Spleen (tissue), 11 donors: ENCODE measurements around the gene KRTAP16-1. TPM values are rescaled to one million over a fixed set of nuclear protein-coding genes. Genes with fewer than 3 reads are reported as not detected.

Experiments used
- DNase-seq: peaks from one replicate; pipeline ENCODE4 v3.0.0-alpha.2; 2020
- H3K27ac ChIP-seq, 8 donors: fragments of 200-600 bp; sonication (generic) in 7 of 8; 1 replicate in 4 of 8; 2 replicates in 4 of 8; pipeline versions ENCODE4 v1.5.0 to v1.8.0; 2016 to 2021; ENCODE audit warnings: inconsistent platforms in 4 of 8, mild to moderate bottlenecking in 4 of 8, moderate library complexity in 1 of 8
- H3K27me3 ChIP-seq, 7 donors: fragments of 200-600 bp; sonication (generic) in 6 of 7; replicated peaks in 1 of 7; 1 replicate in 4 of 7; 2 replicates in 3 of 7; pipeline versions ENCODE4 v1.5.0 to v1.8.0; 2016 to 2021; ENCODE audit warnings: inconsistent platforms in 3 of 7, mild to moderate bottlenecking in 1 of 7
- H3K36me3 ChIP-seq, 6 donors: fragments of 200-600 bp; sonication (generic) in 5 of 6; 1 replicate in 4 of 6; 2 replicates in 2 of 6; pipeline versions ENCODE4 v1.5.0 to v1.8.0; 2016 to 2021; ENCODE audit warnings: inconsistent platforms in 2 of 6
- H3K4me1 ChIP-seq, 6 donors: fragments of 200-600 bp; sonication (generic) in 5 of 6; 1 replicate in 3 of 6; 2 replicates in 3 of 6; pipeline versions ENCODE4 v1.5.0 to v1.8.0; 2016 to 2021; ENCODE audit warnings: inconsistent platforms in 3 of 6
- H3K4me3 ChIP-seq, 8 donors: fragments of 200-600 bp; sonication (generic) in 7 of 8; 1 replicate in 4 of 8; 2 replicates in 4 of 8; pipeline versions ENCODE4 v1.5.0 to v1.8.0; 2016 to 2021; ENCODE audit warnings: inconsistent platforms in 4 of 8, mild to moderate bottlenecking in 4 of 8, moderate library complexity in 2 of 8
- H3K9me3 ChIP-seq, 8 donors: fragments of 200-600 bp; sonication (generic) in 7 of 8; 1 replicate in 4 of 8; 2 replicates in 4 of 8; pipeline versions ENCODE4 v1.5.0 to v1.8.0; 2016 to 2021; ENCODE audit warnings: inconsistent platforms in 4 of 8
- CTCF ChIP-seq, 11 experiments: fragments of 200-600 bp in 7 of 11; fragments of 450-650 bp in 4 of 11; sonication (generic) in 4 of 11; IDR thresholded peaks in 8 of 11; conservative IDR thresholded peaks in 3 of 11; 1 replicate in 7 of 11; 2 replicates in 4 of 11; pipeline versions ENCODE4 v1.4.0 to v1.8.0; 2016 to 2021; ENCODE audit warnings: antibody characterized with exemption in 11 of 11, inconsistent platforms in 4 of 11, mild to moderate bottlenecking in 1 of 11
- POLR2A ChIP-seq, 3 donors: fragments of 450-650 bp; IDR thresholded peaks; one replicate each; pipeline ENCODE4 v1.5.1; 2017; ENCODE audit warnings: antibody characterized with exemption in 3 of 3, mild to moderate bottlenecking in 1 of 3
- POLR2AphosphoS5 ChIP-seq, 3 donors: sonication (generic); formaldehyde crosslinking; IDR thresholded peaks; one replicate each; pipeline ENCODE4 v1.5.1; 2017; ENCODE audit warnings: antibody characterized with exemption in 3 of 3
- WGBS, 5 donors: extraction: QIAGEN DNeasy Blood & Tissue Kit in 3 of 5; methylation state at CpG; one replicate each; pipeline versions ENCODE4 v1.1.5 to v1.1.7; 2013 to 2018; 5-methylcytosine and 5-hydroxymethylcytosine counted together
- intact Hi-C: fragments of 100-400 bp; cut with DNase I; formaldehyde crosslinking; loops from one replicate; pipeline ENCODE4 v1.15.0; 2023; ENCODE audit warnings: low total_unique reads
- polyA plus RNA-seq, 3 donors: library from polyadenylated mRNA; stranded (reverse); fragments of 200-250 nt; gene quantifications; one replicate each; pipeline ENCODE4 v1.2.1, GENCODE V29; 2013
- total RNA-seq, 7 donors: library from RNA; depleted of rRNA in 3 of 7; stranded (reverse); fragments of >200 nt in 3 of 7; fragmentation: NEBNext Ultra II Directional in 4 of 7; extraction: Animal tissue kit (Norgen Biotek cat#: 25700) in 4 of 7; gene quantifications; one replicate each; pipeline versions ENCODE4 v1.1.0 to v1.2.1, GENCODE V29; 2016 to 2021
- donor health status: healthy with polysubstance abuse.
- donor health status: DM: no; HTN: no; CAD: no; lungs with moderate emphysema.
- donor health status: DM: no; HTN: no; CAD: no.
- donor health status: Bipolar disorder and iron deficiency.
- donor health status: healthy.
- donor health status: DM: no; HTN: no; CAD: no.
- donor health status: DM: yes; HTN: yes; CAD: no.

The KRTAP16-1 gene
- total and polyA plus RNA-seq, 10 donors, result not detected

- Histone ChIP-seq H3K27me3 (no peaks in the 10 kb centered on the region), H3K4me3 (no peak overlapping the region), H3K9me3 (no peaks in the 10 kb centered on the region), H3K4me1 (peaks cover 0 to 16% (median 9%) of the 10 kb centered on the region in 6 donors), H3K27ac (no peak overlapping the region), H3K36me3 (no peaks in the 10 kb centered on the region)
- intact Hi-C loops, result no loop called here
- TF ChIP-seq CTCF (IDR thresholded peaks at IDR 0.05 in 8 of 11, conservative IDR thresholded peaks at IDR 0.05 in 3 of 11) (no peak), POLR2A (IDR thresholded peaks at IDR 0.05) (no peak), POLR2AphosphoS5 (IDR thresholded peaks at IDR 0.05) (no peak)
- no peak for DNase-seq
- WGBS, 5 donors, result 60 to 72% (median 66%) methylated on average over 5 of the region's 5 CpGs
These were observed 7.8 kb downstream of the KRTAP16-1 start for GRCh38 chr17:41301204-41301790.

GRCh38 chr17:41298458-41299135 lies 10.5 kb downstream of the KRTAP16-1 start:
- Histone ChIP-seq H3K4me1 (peaks cover 0 to 15% (median 8%) of the 10 kb centered on the region in 6 donors), H3K9me3 (peaks cover 0 to 2% (median 0%) of the 10 kb centered on the region in 8 donors), H3K4me3 (no peak overlapping the region), H3K27me3 (no peaks in the 10 kb centered on the region), H3K36me3 (no peaks in the 10 kb centered on the region), H3K27ac (no peak overlapping the region)
- intact Hi-C loops, result no loop called here
- TF ChIP-seq CTCF (IDR thresholded peaks at IDR 0.05 in 8 of 11, conservative IDR thresholded peaks at IDR 0.05 in 3 of 11) (no peak), POLR2AphosphoS5 (IDR thresholded peaks at IDR 0.05) (no peak), POLR2A (IDR thresholded peaks at IDR 0.05) (no peak)
- WGBS, 5 donors, result 84 to 90% (median 89%) methylated on average over 19 to 20 of the region's 20 CpGs
- no peak for DNase-seq

- no peaks in the 10 kb centered on the region for H3K36me3 ChIP-seq
- peaks cover 0 to 7% (median 0%) of the 10 kb centered on the region in 7 donors for H3K27me3 ChIP-seq
- no peak for DNase-seq
- intact Hi-C loops, result no loop called here
- no peak overlapping the region for H3K27ac ChIP-seq
- H3K4me1 ChIP-seq, result no peaks in the 10 kb centered on the region
- no peak for TF ChIP-seq POLR2AphosphoS5 (IDR thresholded peaks at IDR 0.05)
- TF ChIP-seq CTCF (IDR thresholded peaks at IDR 0.05 in 8 of 11, conservative IDR thresholded peaks at IDR 0.05 in 3 of 11), result no peak
- TF ChIP-seq POLR2A (IDR thresholded peaks at IDR 0.05), result no peak
- H3K9me3 ChIP-seq, result peaks cover 0 to 2% (median 0%) of the 10 kb centered on the region in 8 donors
- H3K4me3 ChIP-seq, result no peak overlapping the region
- 79 to 83% (median 81%) methylated on average over 1 of the region's 1 CpG for WGBS, 5 donors
These were observed 12.3 kb downstream of the KRTAP16-1 start for GRCh38 chr17:41296846-41297245.

- 59 to 82% (median 77%) methylated on average over 1 of the region's 1 CpG for WGBS, 5 donors
- intact Hi-C loops, result no loop called here
- H3K4me3 ChIP-seq, result no peak overlapping the region
- peaks cover 0 to 7% (median 0%) of the 10 kb centered on the region in 7 donors for H3K27me3 ChIP-seq
- no peak for DNase-seq
- peaks cover 0 to 2% (median 0%) of the 10 kb centered on the region in 8 donors for H3K9me3 ChIP-seq
- no peaks in the 10 kb centered on the region for H3K4me1 ChIP-seq
- no peaks in the 10 kb centered on the region for H3K36me3 ChIP-seq
- no peak for TF ChIP-seq POLR2AphosphoS5 (IDR thresholded peaks at IDR 0.05)
- TF ChIP-seq CTCF (IDR thresholded peaks at IDR 0.05 in 8 of 11, conservative IDR thresholded peaks at IDR 0.05 in 3 of 11), result no peak
- TF ChIP-seq POLR2A (IDR thresholded peaks at IDR 0.05), result no peak
- H3K27ac ChIP-seq, result no peak overlapping the region
These were observed 15.1 kb downstream of the KRTAP16-1 start for GRCh38 chr17:41294016-41294415.
